Measurements from ENCODE around the gene SKA1. TPM values are rescaled to one million over a fixed set of nuclear protein-coding genes. Genes with fewer than 3 reads are reported as not detected.

SKA1 gene
- total and polyA plus RNA-seq, 9 of the 15 experiments (the other 6 are each of a cell fraction or from before 2014, with no cell fraction given): 27.8 to 67.2 (median 41.9) TPM

GRCh38 chr18:50341443-50341842, 33.4 kb upstream of the SKA1 start:
- ATAC-seq: no peak
- POLR2A ChIA-PET: no interaction called here
- no peaks in the 10 kb centered on the region for H3K9me1 ChIP-seq (ENCODE audit: control insufficient read depth, insufficient read depth, low read length)
- CTCF ChIA-PET (ENCODE audit: low intra/inter-chr PET ratio): no interaction called here
- H3K4me3 ChIP-seq: no peak overlapping the region
- H3K27ac ChIP-seq (ENCODE audit: extremely low read depth, low read depth, low read length): no peak overlapping the region
- FAIRE-seq: no peak
- DNase-seq (ENCODE audit: extremely low read depth in 1 of 4, low spot score in 3 of 4): no peak
- H3K36me3 ChIP-seq (ENCODE audit: control insufficient read depth, insufficient read depth, low read length): no peaks in the 10 kb centered on the region
- H3K79me2 ChIP-seq (ENCODE audit: control insufficient read depth, insufficient read depth, low read length): no peaks in the 10 kb centered on the region
- H3K4me2 ChIP-seq (ENCODE audit: insufficient read depth, low read length): no peak overlapping the region
- in situ Hi-C loops (cut with MboI) (no loop called here), intact Hi-C loops (cut with micrococcal nuclease) (no loop called here)
- 0% methylated on average over 2 of the region's 2 CpGs for WGBS (ENCODE audit: insufficient coverage, low coverage, missing lambda C conversion rate)
- peaks cover 0 to 7% of the 10 kb centered on the region in 2 experiments; a peak in 3 of 5 replicates for H3K4me1 ChIP-seq (replicated peaks in 1 of 2; ENCODE audit: control insufficient read depth in 2 of 2, insufficient read depth in 2 of 2, low read length in 2 of 2)
- no peak overlapping the region for H3K9ac ChIP-seq (ENCODE audit: insufficient read depth in 1 of 2, low read depth in 2 of 2, low read length in 2 of 2)
- H3K27me3 ChIP-seq (ENCODE audit: control insufficient read depth in 2 of 2, insufficient read depth in 2 of 2, low read length in 2 of 2): no peaks in the 10 kb centered on the region
- TF ChIP-seq, protein P1, sequence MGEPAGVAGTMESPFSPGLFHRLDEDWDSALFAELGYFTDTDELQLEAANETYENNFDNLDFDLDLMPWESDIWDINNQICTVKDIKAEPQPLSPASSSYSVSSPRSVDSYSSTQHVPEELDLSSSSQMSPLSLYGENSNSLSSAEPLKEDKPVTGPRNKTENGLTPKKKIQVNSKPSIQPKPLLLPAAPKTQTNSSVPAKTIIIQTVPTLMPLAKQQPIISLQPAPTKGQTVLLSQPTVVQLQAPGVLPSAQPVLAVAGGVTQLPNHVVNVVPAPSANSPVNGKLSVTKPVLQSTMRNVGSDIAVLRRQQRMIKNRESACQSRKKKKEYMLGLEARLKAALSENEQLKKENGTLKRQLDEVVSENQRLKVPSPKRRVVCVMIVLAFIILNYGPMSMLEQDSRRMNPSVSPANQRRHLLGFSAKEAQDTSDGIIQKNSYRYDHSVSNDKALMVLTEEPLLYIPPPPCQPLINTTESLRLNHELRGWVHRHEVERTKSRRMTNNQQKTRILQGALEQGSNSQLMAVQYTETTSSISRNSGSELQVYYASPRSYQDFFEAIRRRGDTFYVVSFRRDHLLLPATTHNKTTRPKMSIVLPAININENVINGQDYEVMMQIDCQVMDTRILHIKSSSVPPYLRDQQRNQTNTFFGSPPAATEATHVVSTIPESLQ (CRISPR knock-in tag; IDR thresholded peaks at IDR 0.05): no peak
- TF ChIP-seq ZBTB11 (CRISPR knock-in tag; IDR thresholded peaks at IDR 0.05): no peak
- no peak for TF ChIP-seq ETS2 (tag; IDR thresholded peaks at IDR 0.05; ENCODE audit: borderline replicate concordance, poor library complexity, severe bottlenecking)
- no peak for TF ChIP-seq SNAPC5 (CRISPR knock-in tag; IDR thresholded peaks at IDR 0.05)
- TF ChIP-seq HDAC3 (IDR thresholded peaks at IDR 0.05; ENCODE audit: borderline replicate concordance, partially characterized antibody): no peak
- no peak overlapping the region for H2AFZ ChIP-seq (ENCODE audit: low read depth, low read length)
- no peaks in the 10 kb centered on the region for H3K9me3 ChIP-seq (replicated peaks; ENCODE audit: control insufficient read depth, insufficient read depth, low read depth, low read length)
- no peaks in the 10 kb centered on the region for H4K20me1 ChIP-seq (replicated peaks; ENCODE audit: control insufficient read depth, insufficient read depth, low read length)
- no TSS peak for BruUV-seq (replicated peaks)
